Breast epithelium (tissue), 3 donors: Measurements from ENCODE around the gene ZNF33B.

Experiments
- POLR2A ChIP-seq: fragments of 450-650 bp; IDR thresholded peaks from one replicate; pipeline ENCODE4 v1.6.1; 2016; ENCODE audit warnings: antibody characterized with exemption, mild to moderate bottlenecking, moderate library complexity
- TF ChIP-seq, protein P1 (sequence below), 3 donors: fragments of 450-650 bp; IDR thresholded peaks; one replicate each; pipeline ENCODE4 v1.5.1; 2016 to 2017; ENCODE audit warnings: antibody characterized with exemption in 3 of 3, mild to moderate bottlenecking in 3 of 3, moderate library complexity in 3 of 3

DNA sequence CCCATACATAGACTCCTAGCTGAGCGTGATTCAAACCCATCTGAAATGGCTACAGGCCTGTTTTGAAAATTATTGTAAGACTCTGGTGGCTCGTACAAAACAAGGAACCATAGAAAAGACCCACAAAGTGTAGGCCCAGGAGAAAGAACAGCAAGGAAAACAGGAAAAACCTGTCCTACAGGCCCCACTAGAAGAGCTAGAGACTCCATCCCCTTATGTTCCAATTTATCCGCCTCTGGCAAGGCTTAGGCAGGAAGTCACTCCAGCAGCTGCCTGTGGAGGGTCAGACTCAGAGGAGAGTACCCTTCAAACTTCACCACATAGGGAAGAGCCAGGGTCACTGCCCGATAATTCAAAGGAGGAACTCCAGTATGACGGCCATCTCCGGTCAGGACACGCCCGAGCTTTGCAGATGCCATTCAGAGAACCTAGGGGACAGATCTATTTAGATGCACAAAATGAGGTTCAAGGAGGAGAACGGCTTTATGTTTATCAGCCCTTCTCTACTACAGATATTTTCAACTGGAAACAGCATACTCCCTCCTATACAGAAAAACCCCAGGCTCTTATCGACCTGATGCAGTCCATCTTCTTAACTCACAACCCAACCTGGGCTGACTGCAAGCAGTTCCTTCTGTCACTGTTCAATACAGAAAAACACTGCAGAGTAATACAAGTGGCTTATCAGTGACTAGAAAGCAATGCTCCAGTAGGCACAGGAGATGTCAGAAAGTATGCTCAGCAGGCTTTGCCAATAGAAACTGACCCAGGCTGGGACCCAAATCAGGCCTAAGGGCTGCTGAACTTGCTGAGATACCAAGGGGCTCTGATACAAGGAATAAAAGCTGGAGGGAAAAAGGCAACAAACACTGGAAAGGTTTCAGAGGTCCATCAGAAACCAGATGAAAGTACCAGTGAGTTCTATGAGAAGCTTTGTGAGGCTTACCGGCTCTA, 8.6 kb upstream of the ZNF33B start:
- no peak for TF ChIP-seq POLR2A
- TF ChIP-seq, protein P1, sequence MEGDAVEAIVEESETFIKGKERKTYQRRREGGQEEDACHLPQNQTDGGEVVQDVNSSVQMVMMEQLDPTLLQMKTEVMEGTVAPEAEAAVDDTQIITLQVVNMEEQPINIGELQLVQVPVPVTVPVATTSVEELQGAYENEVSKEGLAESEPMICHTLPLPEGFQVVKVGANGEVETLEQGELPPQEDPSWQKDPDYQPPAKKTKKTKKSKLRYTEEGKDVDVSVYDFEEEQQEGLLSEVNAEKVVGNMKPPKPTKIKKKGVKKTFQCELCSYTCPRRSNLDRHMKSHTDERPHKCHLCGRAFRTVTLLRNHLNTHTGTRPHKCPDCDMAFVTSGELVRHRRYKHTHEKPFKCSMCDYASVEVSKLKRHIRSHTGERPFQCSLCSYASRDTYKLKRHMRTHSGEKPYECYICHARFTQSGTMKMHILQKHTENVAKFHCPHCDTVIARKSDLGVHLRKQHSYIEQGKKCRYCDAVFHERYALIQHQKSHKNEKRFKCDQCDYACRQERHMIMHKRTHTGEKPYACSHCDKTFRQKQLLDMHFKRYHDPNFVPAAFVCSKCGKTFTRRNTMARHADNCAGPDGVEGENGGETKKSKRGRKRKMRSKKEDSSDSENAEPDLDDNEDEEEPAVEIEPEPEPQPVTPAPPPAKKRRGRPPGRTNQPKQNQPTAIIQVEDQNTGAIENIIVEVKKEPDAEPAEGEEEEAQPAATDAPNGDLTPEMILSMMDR (IDR thresholded peaks at IDR 0.05), result no peak
